ENCODE measurements around the gene PFKFB4. TPM values are rescaled to one million over a fixed set of nuclear protein-coding genes. Genes with fewer than 3 reads are reported as not detected.

The PFKFB4 gene
- total RNA-seq, 1 donor from 2014 or later, result 12.9 TPM

DNA sequence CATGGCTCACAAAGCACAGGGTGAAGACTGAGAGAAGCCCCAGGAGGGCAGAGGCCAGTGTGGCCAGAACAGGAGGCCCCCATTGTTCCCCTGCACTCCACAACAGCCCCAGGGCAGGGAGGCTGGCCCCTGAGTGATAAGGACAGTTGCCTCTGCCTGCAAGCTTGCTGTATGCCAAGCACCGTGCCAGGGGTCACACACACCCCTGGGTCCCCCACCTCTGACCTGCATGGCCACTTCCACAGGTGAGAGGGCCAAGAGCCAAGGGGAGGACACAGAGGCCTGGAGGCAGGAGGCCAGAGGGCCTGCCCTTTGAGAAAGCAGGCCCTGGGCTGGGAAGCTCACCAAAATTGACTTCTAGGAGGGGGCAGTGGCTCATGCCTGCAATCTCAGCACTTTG lies 86.3 kb downstream of the PFKFB4 start:
- H3K27me3 ChIP-seq (ENCODE audit: low read depth), result no peaks in the 10 kb centered on the region
- H3K27ac ChIP-seq, result peak overlapping the region; percentile 41

DNA sequence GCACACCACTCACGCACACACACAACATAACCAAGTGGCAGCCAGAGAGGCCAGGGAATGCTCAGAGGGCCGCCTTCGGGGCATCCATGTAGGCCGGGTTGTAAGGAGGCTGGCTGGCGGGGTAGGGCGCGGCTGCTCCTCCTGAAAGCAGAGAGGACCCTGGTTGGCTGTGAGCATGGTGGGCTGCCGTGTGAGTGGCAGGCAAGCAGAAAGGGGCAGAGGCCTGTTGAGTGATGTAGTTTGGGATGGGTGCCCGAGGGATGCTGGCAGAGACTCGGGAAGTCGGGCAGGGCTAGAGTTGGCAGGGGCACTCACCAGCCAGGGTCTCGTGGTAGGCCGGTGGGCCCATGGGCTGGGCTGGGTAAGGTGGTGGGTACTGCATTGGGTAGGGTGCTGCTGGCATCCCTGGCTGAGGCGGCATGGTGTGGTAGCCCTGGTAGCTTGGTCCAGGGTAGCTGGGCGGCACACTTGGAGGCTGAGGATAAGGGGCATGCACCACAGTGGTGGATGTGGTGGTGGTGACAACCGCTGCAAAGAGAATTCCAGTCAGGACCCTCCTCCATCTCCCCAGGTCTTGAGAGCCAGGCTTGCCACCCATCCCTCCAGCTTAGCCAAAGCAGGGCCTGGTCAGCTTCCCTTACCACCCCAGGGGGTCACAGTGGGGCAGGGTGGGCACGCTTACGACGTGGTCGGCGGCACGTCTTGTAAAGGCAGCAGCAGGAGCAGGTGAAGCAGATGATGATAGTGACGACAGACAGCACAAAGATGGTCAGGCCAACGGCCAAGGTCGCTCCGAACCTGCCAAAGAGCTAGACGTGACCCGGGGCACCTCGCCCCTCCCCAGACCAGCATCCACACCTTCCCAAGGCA lies 87.3 kb downstream of the PFKFB4 start:
- intact Hi-C loops (cut with DNase I), result loop anchor here (10.0 kb wide), 1 partner anchor 86 kb away; the partner anchor contains the start of gene PFKFB4

More for the DNA sequence above, 86.3 kb downstream of the PFKFB4 start:
- TF ChIP-seq CTCF (IDR thresholded peaks at IDR 0.05), result no peak
- H3K36me3 ChIP-seq, result peaks cover 42% of the 10 kb centered on the region
- ATAC-seq, result no peak
- no peak for DNase-seq
- intact Hi-C loops (cut with DNase I), result no loop called here
- no peaks in the 10 kb centered on the region for H3K9me3 ChIP-seq
- no peak overlapping the region for H3K4me3 ChIP-seq
- peaks cover 80% of the 10 kb centered on the region for H3K4me1 ChIP-seq

DNA sequence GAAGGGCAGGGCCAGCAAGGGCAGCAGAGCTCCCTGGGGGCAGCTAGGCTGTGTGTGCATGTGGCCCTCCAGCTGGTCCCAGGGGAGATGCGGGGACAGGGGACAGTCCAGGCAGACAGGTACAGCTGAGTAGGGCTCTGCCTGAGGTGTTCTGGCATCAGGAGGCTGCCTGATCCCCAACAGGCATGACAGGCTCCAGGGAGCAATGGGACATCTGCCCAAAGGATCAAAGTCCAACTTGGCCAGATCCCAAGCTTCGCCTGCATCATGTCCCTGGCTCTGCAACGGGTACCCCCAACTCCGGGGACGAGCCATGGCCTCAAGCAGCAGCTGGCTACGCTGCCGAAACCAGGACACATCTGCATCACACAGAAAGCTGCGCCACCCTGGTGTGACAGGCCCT lies 88.3 kb downstream of the PFKFB4 start:
- no peak overlapping the region for H3K4me3 ChIP-seq
- DNase-seq, result no peak

More for the DNA sequence above, 87.3 kb downstream of the PFKFB4 start:
- ATAC-seq (no peak), DNase-seq (no peak)
- Histone ChIP-seq H3K9me3 (no peaks in the 10 kb centered on the region), H3K27me3 (ENCODE audit: low read depth) (no peaks in the 10 kb centered on the region), H3K4me1 (peaks cover 89% of the 10 kb centered on the region), H3K36me3 (peaks cover 42% of the 10 kb centered on the region), H3K27ac (peak overlapping the region; percentile 100), H3K4me3 (no peak overlapping the region)
- no peak for TF ChIP-seq CTCF (IDR thresholded peaks at IDR 0.05)

More for the DNA sequence above, 88.3 kb downstream of the PFKFB4 start:
- peaks cover 82% of the 10 kb centered on the region for H3K4me1 ChIP-seq
- TF ChIP-seq CTCF (IDR thresholded peaks at IDR 0.05), result no peak
- intact Hi-C loops (cut with DNase I), result loop anchor here (10.0 kb wide), 1 partner anchor 86 kb away; the partner anchor contains the start of gene PFKFB4
- peaks cover 42% of the 10 kb centered on the region for H3K36me3 ChIP-seq
- no peak for ATAC-seq
- peak overlapping the region; percentile 100 for H3K27ac ChIP-seq
- no peaks in the 10 kb centered on the region for H3K9me3 ChIP-seq
- H3K27me3 ChIP-seq (ENCODE audit: low read depth), result no peaks in the 10 kb centered on the region

Small RNAs within 50 kb of the gene (microRNA-seq; reads per million reads assigned to microRNA genes)
- not detected for gene MIR6823 (ENCODE audit: borderline number of aligned reads)
- gene MIR711 (ENCODE audit: borderline number of aligned reads), result not detected

Other genes starting within 250 kb of the PFKFB4 start
- gene SPINK8, start 223.1 kb downstream of the PFKFB4 start, total RNA-seq, result not detected
- not detected for gene FBXW12, start 184.6 kb downstream of the PFKFB4 start, total RNA-seq
- gene PLXNB1, start 126.7 kb downstream of the PFKFB4 start, total RNA-seq, result 94.3 TPM
- 8.6 TPM for gene CCDC51, start 116.7 kb downstream of the PFKFB4 start, total RNA-seq
- 153 TPM for gene TMA7, start 116.5 kb downstream of the PFKFB4 start, total RNA-seq
- 5.9 TPM for gene ATRIP, start 110.1 kb downstream of the PFKFB4 start, total RNA-seq
- gene SHISA5, start 52.6 kb downstream of the PFKFB4 start, total RNA-seq, result 187 TPM
- gene UCN2, start 7.0 kb upstream of the PFKFB4 start, total RNA-seq, result 0.32 TPM
- 2.6 TPM for gene COL7A1, start 38.5 kb upstream of the PFKFB4 start, total RNA-seq
- 121 TPM for gene UQCRC1, start 52.8 kb upstream of the PFKFB4 start, total RNA-seq
- gene TMEM89, start 65.0 kb upstream of the PFKFB4 start, total RNA-seq, result not detected
- 20.8 TPM for gene SLC26A6, start 78.7 kb upstream of the PFKFB4 start, total RNA-seq
- 1.0 TPM for gene CELSR3, start 106.1 kb upstream of the PFKFB4 start, total RNA-seq
- gene NCKIPSD, start 129.1 kb upstream of the PFKFB4 start, total RNA-seq, result 20.7 TPM
- gene IP6K2, start 160.4 kb upstream of the PFKFB4 start, total RNA-seq, result 56.3 TPM

All from lower lobe of right lung (tissue), 2 donors.